ENCODE measurements around the gene AOAH.

DNA sequence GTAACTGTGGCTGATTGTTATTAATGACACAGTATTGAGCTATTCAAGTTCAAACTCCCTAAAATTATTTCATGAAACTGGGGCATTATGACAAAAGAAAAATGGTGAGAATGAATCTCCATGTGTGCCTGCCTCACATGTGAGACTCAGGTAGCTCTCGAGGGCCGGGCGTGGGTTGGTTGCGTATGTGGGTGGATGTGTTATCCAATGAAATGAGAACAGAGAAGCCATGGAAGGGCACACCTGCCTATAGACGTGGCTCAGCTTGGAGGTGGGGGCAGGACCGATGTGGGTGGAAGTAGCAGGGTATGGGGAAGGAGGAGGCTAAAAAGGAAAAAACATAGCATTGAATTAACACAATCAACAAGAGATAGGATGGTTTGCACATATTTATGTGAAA, 96.5 kb downstream of the AOAH start:
- TF ChIP-seq, protein P1, sequence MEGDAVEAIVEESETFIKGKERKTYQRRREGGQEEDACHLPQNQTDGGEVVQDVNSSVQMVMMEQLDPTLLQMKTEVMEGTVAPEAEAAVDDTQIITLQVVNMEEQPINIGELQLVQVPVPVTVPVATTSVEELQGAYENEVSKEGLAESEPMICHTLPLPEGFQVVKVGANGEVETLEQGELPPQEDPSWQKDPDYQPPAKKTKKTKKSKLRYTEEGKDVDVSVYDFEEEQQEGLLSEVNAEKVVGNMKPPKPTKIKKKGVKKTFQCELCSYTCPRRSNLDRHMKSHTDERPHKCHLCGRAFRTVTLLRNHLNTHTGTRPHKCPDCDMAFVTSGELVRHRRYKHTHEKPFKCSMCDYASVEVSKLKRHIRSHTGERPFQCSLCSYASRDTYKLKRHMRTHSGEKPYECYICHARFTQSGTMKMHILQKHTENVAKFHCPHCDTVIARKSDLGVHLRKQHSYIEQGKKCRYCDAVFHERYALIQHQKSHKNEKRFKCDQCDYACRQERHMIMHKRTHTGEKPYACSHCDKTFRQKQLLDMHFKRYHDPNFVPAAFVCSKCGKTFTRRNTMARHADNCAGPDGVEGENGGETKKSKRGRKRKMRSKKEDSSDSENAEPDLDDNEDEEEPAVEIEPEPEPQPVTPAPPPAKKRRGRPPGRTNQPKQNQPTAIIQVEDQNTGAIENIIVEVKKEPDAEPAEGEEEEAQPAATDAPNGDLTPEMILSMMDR (IDR thresholded peaks at IDR 0.05) = no peak
- TF ChIP-seq POLR2A (IDR thresholded peaks at IDR 0.05) = no peak

Data from esophagus squamous epithelium (tissue), 4 donors.